HCT116 (cell line): ENCODE data around the gene TTYH1. TPM values are rescaled to one million over a fixed set of nuclear protein-coding genes. Genes with fewer than 3 reads are reported as not detected.

Experiments
- ATAC-seq: fragments of 200-7000 bp; cut with Tn5 transposase; 2 replicates; pipeline ENCODE4 v1.9.1; 2020; ENCODE audit warnings: mild to moderate bottlenecking, moderate library complexity
- BruUV-seq: library from RNA; stranded (reverse); fragments of 400-500 nt; replicated peaks from 2 replicates; lab custom pipeline; 2021; lab: Mats Ljungman, UMichigan
- CTCF ChIA-PET: fragments of 300-600 bp; sonication (Branson Sonifier 250); formaldehyde crosslinking; loops from one replicate; lab custom pipeline; 2021; ENCODE audit warnings: antibody characterized with exemption; lab: Charles Lee
- POLR2A ChIA-PET: fragments of 300-600, 350-600 bp; sonication (Branson Sonifier 250); formaldehyde crosslinking; loops from one replicate; lab custom pipeline; 2021; ENCODE audit warnings: antibody characterized with exemption; lab: Charles Lee
- RAD21 ChIA-PET, 2 experiments: fragments of 300-600 bp; sonication (Branson Sonifier 250); formaldehyde crosslinking; loops; one replicate each; lab custom pipeline; 2023; ENCODE audit warnings: low total read pairs in 2 of 2; ENCODE audit not compliant: uncharacterized antibody in 2 of 2, unreplicated experiment in 2 of 2, low non-redundant PET in 1 of 2; lab: Charles Lee
- DNase-seq: peaks from one replicate; pipeline ENCODE4 v3.0.0-alpha.2; 2010; ENCODE audit warnings: low read depth, low spot score
- H2AFZ ChIP-seq: fragments of 200-600 bp; shearing (Covaris generic), sonication (generic); 2 replicates; pipeline ENCODE4 v1.6.1; 2017; ENCODE audit warnings: low read depth, mixed run types, mixed read lengths, antibody characterized with exemption, low read length; ENCODE audit not compliant: poor library complexity, severe bottlenecking
- H3K27ac ChIP-seq: 2 replicates; pipeline ENCODE4 v1.5.1; 2012; ENCODE audit warnings: low read depth, low read length
- H3K27me3 ChIP-seq: fragments of 200-600 bp; sonication (generic); 2 replicates; pipeline ENCODE4 v1.6.1; 2016; ENCODE audit warnings: mixed run types, low read length, mixed read lengths; ENCODE audit not compliant: insufficient read depth
- H3K36me3 ChIP-seq, 2 experiments: fragments of 200-500 bp in 1 of 2; fragments of 200-600 bp in 1 of 2; sonication (Bioruptor generic) in 1 of 2; sonication (generic) in 1 of 2; 2 replicates each; pipeline versions ENCODE4 v1.5.1 to v1.6.1; 2014 to 2016; ENCODE audit warnings: low read length in 2 of 2, inconsistent platforms in 1 of 2, mixed read lengths in 1 of 2, mixed run types in 1 of 2; ENCODE audit not compliant: insufficient read depth in 2 of 2, control insufficient read depth in 1 of 2
- H3K4me1 ChIP-seq, 2 experiments: fragments of 200-600 bp in 1 of 2; sonication (generic) in 1 of 2; 2 replicates each; pipeline versions ENCODE4 v1.5.1 to v1.6.1; 2012 to 2017; ENCODE audit warnings: low read length in 2 of 2, inconsistent platforms in 1 of 2, mild to moderate bottlenecking in 1 of 2, mixed read lengths in 1 of 2, mixed run types in 1 of 2, moderate library complexity in 1 of 2; ENCODE audit not compliant: insufficient read depth in 2 of 2, control insufficient read depth in 1 of 2
- H3K4me2 ChIP-seq: fragments of 200-600 bp; sonication (generic); 2 replicates; pipeline ENCODE4 v1.6.1; 2017; ENCODE audit warnings: mixed run types, low read length, mixed read lengths
- H3K4me3 ChIP-seq, 2 experiments: fragments of 200-600 bp in 1 of 2; sonication (generic) in 1 of 2; replicated peaks in 1 of 2; 2 replicates each; pipeline ENCODE4 v1.5.1; 2011 to 2016; ENCODE audit warnings: low read length in 2 of 2, control low read depth in 1 of 2, low read depth in 1 of 2, mild to moderate bottlenecking in 1 of 2, mixed read lengths in 1 of 2, mixed run types in 1 of 2
- H3K79me2 ChIP-seq: fragments of 200-600 bp; sonication (generic); 2 replicates; pipeline ENCODE4 v1.6.1; 2017; ENCODE audit warnings: mild to moderate bottlenecking, mixed run types, low read length, moderate library complexity, mixed read lengths; ENCODE audit not compliant: insufficient read depth
- H3K9ac ChIP-seq: fragments of 200-600 bp; sonication (generic); 2 replicates; pipeline ENCODE4 v1.6.1; 2016; ENCODE audit warnings: low read length, mixed read lengths
- H3K9me2 ChIP-seq: fragments of 200-600 bp; sonication (generic), shearing (Covaris generic); 2 replicates; pipeline ENCODE4 v1.6.1; 2017; ENCODE audit warnings: mixed run types, mild to moderate bottlenecking, moderate library complexity; ENCODE audit not compliant: insufficient read depth
- H3K9me3 ChIP-seq, 2 experiments: fragments of 200-500 bp in 1 of 2; fragments of 200-600 bp in 1 of 2; sonication (Bioruptor generic) in 1 of 2; sonication (generic) in 1 of 2; 2 replicates each; pipeline ENCODE4 v1.6.1; 2014 to 2017; ENCODE audit warnings: low read length in 2 of 2, mixed read lengths in 2 of 2, inconsistent platforms in 1 of 2, low read depth in 1 of 2, mild to moderate bottlenecking in 1 of 2, mixed run types in 1 of 2, moderate library complexity in 1 of 2; ENCODE audit not compliant: control insufficient read depth in 1 of 2, insufficient read depth in 1 of 2
- H4K20me1 ChIP-seq: fragments of 200-600 bp; sonication (generic), shearing (Covaris generic); 2 replicates; pipeline ENCODE4 v1.6.1; 2017; ENCODE audit warnings: mixed run types, mild to moderate bottlenecking, moderate library complexity; ENCODE audit not compliant: insufficient read depth
- EGR1 ChIP-seq: IDR thresholded peaks from 2 replicates; pipeline ENCODE4 v1.6.1; 2012; ENCODE audit warnings: low read depth
- FOSL1 ChIP-seq: IDR thresholded peaks from 2 replicates; pipeline ENCODE4 v1.6.1; 2012; ENCODE audit warnings: low read depth
- POLR2A ChIP-seq: IDR thresholded peaks from 2 replicates; pipeline ENCODE4 v1.7.0; 2011; ENCODE audit warnings: borderline replicate concordance; ENCODE audit not compliant: insufficient read depth, insufficient read length; ENCODE audit errors: extremely low read depth
- POLR2AphosphoS5 ChIP-seq: IDR thresholded peaks from 2 replicates; pipeline ENCODE4 v1.6.1; 2011; ENCODE audit warnings: mild to moderate bottlenecking, low read depth, low read length, moderate library complexity
- SIN3A ChIP-seq: IDR thresholded peaks from 2 replicates; pipeline ENCODE4 v1.6.1; 2012; ENCODE audit warnings: low read depth
- SP1 ChIP-seq: IDR thresholded peaks from 2 replicates; pipeline ENCODE4 v1.6.1; 2012; ENCODE audit warnings: low read depth
- SRF ChIP-seq: IDR thresholded peaks from 2 replicates; pipeline ENCODE4 v1.6.1; 2012; ENCODE audit warnings: low read depth
- YY1 ChIP-seq: IDR thresholded peaks from 2 replicates; pipeline ENCODE4 v1.6.1; 2011; ENCODE audit warnings: low read length, low read depth, moderate library complexity, mild to moderate bottlenecking; ENCODE audit not compliant: insufficient replicate concordance; ENCODE audit errors: extremely low read depth
- ZFX ChIP-seq: fragments of 450-650 bp; IDR thresholded peaks from 2 replicates; pipeline ENCODE4 v1.6.1; 2017
- ZNF274 ChIP-seq: fragments of 200-500 bp; sonication (Bioruptor generic); IDR thresholded peaks from 2 replicates; pipeline ENCODE4 v1.6.1; 2014; ENCODE audit warnings: mild to moderate bottlenecking, low read depth, low read length, inconsistent platforms
- intact Hi-C: fragments of 100-400 bp; cut with micrococcal nuclease; formaldehyde crosslinking; loops from 2 replicates; pipeline ENCODE4 v1.10.0; 2022
- total RNA-seq: library from RNA; stranded (reverse); gene quantifications from one replicate; pipeline ENCODE4 v1.2.1, GENCODE V29; 2021; ENCODE audit not compliant: unreplicated experiment
- TF ChIP-seq, protein P1 (sequence below), 3 experiments: fragments of 200-600 bp in 1 of 3; sonication (generic) in 1 of 3; IDR thresholded peaks in 2 of 3; conservative IDR thresholded peaks in 1 of 3; 2 replicates each; pipeline ENCODE4 v1.5.1; 2012 to 2017; ENCODE audit warnings: low read depth in 2 of 3, low read length in 2 of 3, antibody characterized with exemption in 1 of 3, borderline replicate concordance in 1 of 3, control low read depth in 1 of 3, mild to moderate bottlenecking in 1 of 3, mixed read lengths in 1 of 3, mixed run types in 1 of 3, moderate library complexity in 1 of 3; ENCODE audit not compliant: insufficient read depth in 1 of 3
- TF ChIP-seq, protein P2 (sequence below): IDR thresholded peaks from 2 replicates; pipeline ENCODE4 v1.6.1; 2011; ENCODE audit warnings: mild to moderate bottlenecking, low read length, moderate library complexity; ENCODE audit not compliant: insufficient replicate concordance; ENCODE audit errors: extremely low read depth
- TF ChIP-seq, protein P3 (sequence below): IDR thresholded peaks from 2 replicates; pipeline ENCODE4 v1.6.1; 2012
- TF ChIP-seq, protein P4 (sequence below): IDR thresholded peaks from 2 replicates; pipeline ENCODE4 v1.6.1; 2012; ENCODE audit warnings: low read depth

The TTYH1 gene
- total RNA-seq, 1 experiment from 2014 or later, result 0.37 TPM

DNA sequence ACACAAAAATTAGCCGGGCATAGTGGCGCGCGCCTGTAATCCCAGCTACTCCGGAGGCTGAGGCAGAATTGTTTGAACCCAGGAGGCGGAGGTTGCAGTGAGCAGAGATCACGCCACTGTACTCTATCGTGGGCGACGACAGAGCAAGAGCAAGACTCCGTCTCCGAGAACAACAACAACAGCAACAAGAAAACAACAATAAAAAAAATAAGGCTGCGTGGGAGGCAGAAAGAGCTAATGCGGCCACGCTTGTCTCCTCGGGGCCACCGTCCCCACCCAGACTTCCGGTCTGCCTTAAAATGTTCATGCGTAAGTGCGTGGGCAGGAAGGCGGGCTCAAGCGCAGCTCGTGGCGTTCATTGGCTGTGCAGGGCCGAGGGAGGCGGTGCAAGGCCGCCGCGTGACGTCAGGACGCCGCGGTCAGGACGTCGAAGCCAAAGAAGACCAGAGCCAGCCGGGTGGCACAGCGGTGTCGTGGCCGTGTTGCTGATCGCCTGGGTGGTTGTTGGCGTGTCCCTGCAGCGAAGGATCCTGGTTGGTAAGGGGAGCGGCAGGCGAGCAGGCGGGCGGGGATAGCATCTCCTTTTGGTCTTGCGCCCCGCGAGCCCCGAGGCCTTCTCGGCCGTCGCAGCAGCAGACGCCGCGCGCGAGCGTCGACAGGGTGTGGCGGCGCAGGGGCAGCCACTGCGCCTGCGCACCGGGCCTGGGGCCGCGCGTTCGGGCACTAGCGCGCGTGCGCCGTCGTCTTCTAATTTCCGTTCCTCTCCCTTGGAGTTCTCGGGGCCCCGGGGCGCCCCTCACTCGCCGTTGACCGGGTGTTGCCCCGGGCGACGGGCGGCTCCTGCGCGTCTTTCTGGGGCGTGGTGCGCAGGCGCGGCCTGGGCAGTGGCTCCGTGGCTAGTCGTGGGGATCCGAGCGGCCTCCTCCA is 33.8 kb downstream of the TTYH1 start, which contains the start of gene LENG8:
LENG8 (plus strand) TSS at position 426 of the 927 bp plus-strand sequence. CDS start 2,146 bp downstream, outside the sequence.
- peak within 1 kb of the TSS; percentile 89 for H3K4me2 ChIP-seq
- H3K79me2 ChIP-seq, result peaks cover 79% of the 10 kb centered on the region
- peak; percentile 98 for TF ChIP-seq SRF
- peak; percentile 48; the same call in 1 of the 2 replicates for TF ChIP-seq SIN3A
- TF ChIP-seq, protein P1, sequence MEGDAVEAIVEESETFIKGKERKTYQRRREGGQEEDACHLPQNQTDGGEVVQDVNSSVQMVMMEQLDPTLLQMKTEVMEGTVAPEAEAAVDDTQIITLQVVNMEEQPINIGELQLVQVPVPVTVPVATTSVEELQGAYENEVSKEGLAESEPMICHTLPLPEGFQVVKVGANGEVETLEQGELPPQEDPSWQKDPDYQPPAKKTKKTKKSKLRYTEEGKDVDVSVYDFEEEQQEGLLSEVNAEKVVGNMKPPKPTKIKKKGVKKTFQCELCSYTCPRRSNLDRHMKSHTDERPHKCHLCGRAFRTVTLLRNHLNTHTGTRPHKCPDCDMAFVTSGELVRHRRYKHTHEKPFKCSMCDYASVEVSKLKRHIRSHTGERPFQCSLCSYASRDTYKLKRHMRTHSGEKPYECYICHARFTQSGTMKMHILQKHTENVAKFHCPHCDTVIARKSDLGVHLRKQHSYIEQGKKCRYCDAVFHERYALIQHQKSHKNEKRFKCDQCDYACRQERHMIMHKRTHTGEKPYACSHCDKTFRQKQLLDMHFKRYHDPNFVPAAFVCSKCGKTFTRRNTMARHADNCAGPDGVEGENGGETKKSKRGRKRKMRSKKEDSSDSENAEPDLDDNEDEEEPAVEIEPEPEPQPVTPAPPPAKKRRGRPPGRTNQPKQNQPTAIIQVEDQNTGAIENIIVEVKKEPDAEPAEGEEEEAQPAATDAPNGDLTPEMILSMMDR (IDR thresholded peaks at IDR 0.05 in 2 of 3, conservative IDR thresholded peaks at IDR 0.05 in 1 of 3; ENCODE audit: borderline replicate concordance in 1 of 3, insufficient read depth in 1 of 3, low read depth in 2 of 3, low read length in 2 of 3), result no peak
- peak; percentile 96 for TF ChIP-seq ZFX
- TF ChIP-seq YY1, result peak; percentile 58
- TF ChIP-seq, protein P2, sequence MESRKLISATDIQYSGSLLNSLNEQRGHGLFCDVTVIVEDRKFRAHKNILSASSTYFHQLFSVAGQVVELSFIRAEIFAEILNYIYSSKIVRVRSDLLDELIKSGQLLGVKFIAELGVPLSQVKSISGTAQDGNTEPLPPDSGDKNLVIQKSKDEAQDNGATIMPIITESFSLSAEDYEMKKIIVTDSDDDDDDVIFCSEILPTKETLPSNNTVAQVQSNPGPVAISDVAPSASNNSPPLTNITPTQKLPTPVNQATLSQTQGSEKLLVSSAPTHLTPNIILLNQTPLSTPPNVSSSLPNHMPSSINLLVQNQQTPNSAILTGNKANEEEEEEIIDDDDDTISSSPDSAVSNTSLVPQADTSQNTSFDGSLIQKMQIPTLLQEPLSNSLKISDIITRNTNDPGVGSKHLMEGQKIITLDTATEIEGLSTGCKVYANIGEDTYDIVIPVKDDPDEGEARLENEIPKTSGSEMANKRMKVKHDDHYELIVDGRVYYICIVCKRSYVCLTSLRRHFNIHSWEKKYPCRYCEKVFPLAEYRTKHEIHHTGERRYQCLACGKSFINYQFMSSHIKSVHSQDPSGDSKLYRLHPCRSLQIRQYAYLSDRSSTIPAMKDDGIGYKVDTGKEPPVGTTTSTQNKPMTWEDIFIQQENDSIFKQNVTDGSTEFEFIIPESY, result peak; percentile 64
- peak; percentile 100 for TF ChIP-seq EGR1
- TF ChIP-seq ZNF274, result no peak
- TF ChIP-seq, protein P3, sequence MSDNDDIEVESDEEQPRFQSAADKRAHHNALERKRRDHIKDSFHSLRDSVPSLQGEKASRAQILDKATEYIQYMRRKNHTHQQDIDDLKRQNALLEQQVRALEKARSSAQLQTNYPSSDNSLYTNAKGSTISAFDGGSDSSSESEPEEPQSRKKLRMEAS, result peak; percentile 80
- peak; percentile 95 for TF ChIP-seq SP1
- TF ChIP-seq, protein P4, sequence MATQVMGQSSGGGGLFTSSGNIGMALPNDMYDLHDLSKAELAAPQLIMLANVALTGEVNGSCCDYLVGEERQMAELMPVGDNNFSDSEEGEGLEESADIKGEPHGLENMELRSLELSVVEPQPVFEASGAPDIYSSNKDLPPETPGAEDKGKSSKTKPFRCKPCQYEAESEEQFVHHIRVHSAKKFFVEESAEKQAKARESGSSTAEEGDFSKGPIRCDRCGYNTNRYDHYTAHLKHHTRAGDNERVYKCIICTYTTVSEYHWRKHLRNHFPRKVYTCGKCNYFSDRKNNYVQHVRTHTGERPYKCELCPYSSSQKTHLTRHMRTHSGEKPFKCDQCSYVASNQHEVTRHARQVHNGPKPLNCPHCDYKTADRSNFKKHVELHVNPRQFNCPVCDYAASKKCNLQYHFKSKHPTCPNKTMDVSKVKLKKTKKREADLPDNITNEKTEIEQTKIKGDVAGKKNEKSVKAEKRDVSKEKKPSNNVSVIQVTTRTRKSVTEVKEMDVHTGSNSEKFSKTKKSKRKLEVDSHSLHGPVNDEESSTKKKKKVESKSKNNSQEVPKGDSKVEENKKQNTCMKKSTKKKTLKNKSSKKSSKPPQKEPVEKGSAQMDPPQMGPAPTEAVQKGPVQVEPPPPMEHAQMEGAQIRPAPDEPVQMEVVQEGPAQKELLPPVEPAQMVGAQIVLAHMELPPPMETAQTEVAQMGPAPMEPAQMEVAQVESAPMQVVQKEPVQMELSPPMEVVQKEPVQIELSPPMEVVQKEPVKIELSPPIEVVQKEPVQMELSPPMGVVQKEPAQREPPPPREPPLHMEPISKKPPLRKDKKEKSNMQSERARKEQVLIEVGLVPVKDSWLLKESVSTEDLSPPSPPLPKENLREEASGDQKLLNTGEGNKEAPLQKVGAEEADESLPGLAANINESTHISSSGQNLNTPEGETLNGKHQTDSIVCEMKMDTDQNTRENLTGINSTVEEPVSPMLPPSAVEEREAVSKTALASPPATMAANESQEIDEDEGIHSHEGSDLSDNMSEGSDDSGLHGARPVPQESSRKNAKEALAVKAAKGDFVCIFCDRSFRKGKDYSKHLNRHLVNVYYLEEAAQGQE, result no peak
- TF ChIP-seq POLR2A, result peak; percentile 83
- TF ChIP-seq POLR2AphosphoS5, result peak; percentile 96
- TF ChIP-seq FOSL1, result no peak
- H3K27me3 ChIP-seq, result no peaks in the 10 kb centered on the region
- ChIA-PET POLR2A (interaction anchor here (1.0 to 2.2 kb wide), 10 partner anchors 10 to 248 kb away, joined by 3 to 17 read pairs (median 7); partner anchors contain the start of genes LENG9 and RPS9), CTCF (interaction anchor here (0.9 to 1.5 kb wide), 4 partner anchors 9 to 101 kb away, joined by 3 to 11 read pairs (median 9); partner anchors contain the start of gene LENG9), RAD21 (interaction anchor here in 1 of 2 experiments (0.5 kb wide), 1 partner anchor 13 kb away, joined by 3 read pairs; no protein-coding TSS in a partner anchor)
- H3K4me1 ChIP-seq, result peaks cover 12 to 25% of the 10 kb centered on the region in 2 experiments; a peak in 3 of 4 replicates
- H3K36me3 ChIP-seq, result peaks cover 31 to 41% of the 10 kb centered on the region in 2 experiments
- peak within 1 kb of the TSS; percentile 90 for H3K27ac ChIP-seq
- intact Hi-C loops, result loop anchor here (1.0 kb wide), 1 partner anchor 14 kb away; the partner anchor contains the start of gene LENG9
- DNase-seq (peak; percentile 97), ATAC-seq (peak; percentile 93)
- BruUV-seq, result no TSS peak
- no peak within 1 kb of the TSS for H2AFZ ChIP-seq
- H3K4me3 ChIP-seq, result peak within 1 kb of the TSS; percentile 64 to 97
- H3K9me3 ChIP-seq, result no peaks in the 10 kb centered on the region
- peak within 1 kb of the TSS; percentile 98 for H3K9ac ChIP-seq
- no peaks in the 10 kb centered on the region for H3K9me2 ChIP-seq
- H4K20me1 ChIP-seq, result peaks cover 7% of the 10 kb centered on the region; the same call in 1 of the 2 replicates
